WI38 (cell line): Measurements from ENCODE around the gene ARMC12.

Experiments used
- H3K4me3 ChIP-seq: 2 replicates; pipeline ENCODE4 v1.5.1; 2011; ENCODE audit warnings: low read depth, mild to moderate bottlenecking, control low read depth, low read length
- TF ChIP-seq, protein P1 (sequence below): IDR thresholded peaks from 2 replicates; pipeline ENCODE4 v1.5.1; 2012; ENCODE audit warnings: low read depth, mild to moderate bottlenecking, control low read depth, low read length

Gene ARMC12

GRCh38 chr6:35797837-35798526 lies 61.1 kb downstream of the ARMC12 start:
- H3K4me3 ChIP-seq = no peak overlapping the region
- TF ChIP-seq, protein P1, sequence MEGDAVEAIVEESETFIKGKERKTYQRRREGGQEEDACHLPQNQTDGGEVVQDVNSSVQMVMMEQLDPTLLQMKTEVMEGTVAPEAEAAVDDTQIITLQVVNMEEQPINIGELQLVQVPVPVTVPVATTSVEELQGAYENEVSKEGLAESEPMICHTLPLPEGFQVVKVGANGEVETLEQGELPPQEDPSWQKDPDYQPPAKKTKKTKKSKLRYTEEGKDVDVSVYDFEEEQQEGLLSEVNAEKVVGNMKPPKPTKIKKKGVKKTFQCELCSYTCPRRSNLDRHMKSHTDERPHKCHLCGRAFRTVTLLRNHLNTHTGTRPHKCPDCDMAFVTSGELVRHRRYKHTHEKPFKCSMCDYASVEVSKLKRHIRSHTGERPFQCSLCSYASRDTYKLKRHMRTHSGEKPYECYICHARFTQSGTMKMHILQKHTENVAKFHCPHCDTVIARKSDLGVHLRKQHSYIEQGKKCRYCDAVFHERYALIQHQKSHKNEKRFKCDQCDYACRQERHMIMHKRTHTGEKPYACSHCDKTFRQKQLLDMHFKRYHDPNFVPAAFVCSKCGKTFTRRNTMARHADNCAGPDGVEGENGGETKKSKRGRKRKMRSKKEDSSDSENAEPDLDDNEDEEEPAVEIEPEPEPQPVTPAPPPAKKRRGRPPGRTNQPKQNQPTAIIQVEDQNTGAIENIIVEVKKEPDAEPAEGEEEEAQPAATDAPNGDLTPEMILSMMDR = no peak
